Colon (tissue), 2 donors: ENCODE measurements around the gene KIF6.
"Not testable (repeated sequence)": the region's sequence is repeated elsewhere in the genome, so short reads cannot be mapped to it uniquely, and the experiment has no call there.

Experiments used
- FAIRE-seq: peaks from 2 replicates; lab custom pipeline; 2012; peaks lifted over from hg19 to GRCh38; lab: Jason Lieb, UNC
- donor health status: control.
- donor health status: control.

The KIF6 gene

DNA sequence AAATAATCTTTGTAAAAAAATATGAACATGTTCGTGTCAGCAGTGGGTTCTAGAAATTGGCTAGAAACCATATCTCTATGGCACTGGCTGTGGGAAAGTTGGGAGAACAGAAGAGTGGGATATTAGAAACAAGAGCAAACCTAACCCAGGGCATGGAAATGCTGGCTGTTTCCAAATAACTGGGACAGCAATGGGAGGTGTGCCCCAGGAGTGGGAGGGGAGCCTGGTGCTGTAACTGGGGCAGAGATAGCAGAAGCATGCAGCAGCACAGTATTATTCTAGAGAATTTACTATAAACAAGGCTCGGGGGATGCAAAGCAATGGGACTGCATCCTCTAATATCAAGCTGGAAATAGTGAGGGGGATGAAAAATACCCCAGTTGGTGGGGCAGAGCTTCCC lies 175.0 kb downstream of the KIF6 start:
- FAIRE-seq = no peak

DNA sequence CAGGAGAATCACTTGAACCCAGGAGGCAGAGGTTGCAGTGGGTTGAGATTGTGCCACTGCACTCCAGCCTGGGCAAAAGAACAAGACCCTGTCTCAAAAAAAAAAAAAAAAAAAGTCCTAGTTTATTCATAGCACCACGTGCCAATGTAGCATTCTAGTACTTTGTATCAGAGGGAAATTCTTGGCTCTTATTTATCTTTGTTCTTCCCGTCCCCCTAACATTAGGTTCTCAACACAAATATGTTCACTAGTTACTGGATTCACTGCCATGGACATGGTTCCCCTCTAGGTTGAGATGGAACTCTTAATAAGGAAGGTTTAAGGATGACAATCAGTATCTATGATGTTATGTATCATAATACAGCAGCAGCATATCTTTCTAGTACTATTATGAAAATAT lies 178.5 kb downstream of the KIF6 start:
- FAIRE-seq = no peak

DNA sequence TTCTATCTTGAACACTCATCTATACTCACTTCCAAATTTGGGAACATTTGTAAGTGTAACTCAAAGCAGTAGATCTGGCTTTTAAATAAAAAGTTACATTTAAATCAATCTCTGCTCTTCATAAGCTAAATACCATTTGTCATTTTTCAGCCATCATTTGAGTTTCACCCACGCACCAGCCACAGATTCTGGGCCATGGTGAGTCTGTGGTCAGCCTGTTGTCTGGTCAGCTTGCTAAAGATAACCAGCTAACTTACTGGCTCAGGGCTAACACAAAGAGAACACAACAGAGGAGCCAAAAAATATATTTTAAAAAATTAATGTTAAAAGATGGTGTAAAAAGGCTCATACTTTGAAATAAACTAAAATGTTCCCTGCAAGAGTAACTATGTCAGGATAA lies 181.3 kb downstream of the KIF6 start:
- FAIRE-seq = no peak

DNA sequence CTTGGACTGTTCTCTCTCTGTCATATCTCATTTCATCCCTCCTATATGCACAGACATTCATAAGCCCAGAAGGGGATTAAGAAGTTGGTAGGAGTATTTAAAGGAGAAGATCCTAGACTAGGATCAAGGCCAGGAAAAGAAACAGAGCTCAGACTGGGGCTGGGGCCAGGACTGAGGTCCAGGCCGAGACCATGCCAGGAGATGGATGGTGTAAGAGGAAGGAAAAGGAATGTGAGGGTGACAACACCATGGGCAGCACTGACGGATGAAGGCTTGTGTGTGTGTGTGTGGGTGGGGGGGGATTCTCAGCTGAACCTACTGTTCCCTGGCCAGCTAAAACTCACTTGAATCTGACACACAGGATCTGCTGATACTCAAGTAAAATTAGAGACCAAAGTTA lies 182.1 kb downstream of the KIF6 start:
- FAIRE-seq = no peak

DNA sequence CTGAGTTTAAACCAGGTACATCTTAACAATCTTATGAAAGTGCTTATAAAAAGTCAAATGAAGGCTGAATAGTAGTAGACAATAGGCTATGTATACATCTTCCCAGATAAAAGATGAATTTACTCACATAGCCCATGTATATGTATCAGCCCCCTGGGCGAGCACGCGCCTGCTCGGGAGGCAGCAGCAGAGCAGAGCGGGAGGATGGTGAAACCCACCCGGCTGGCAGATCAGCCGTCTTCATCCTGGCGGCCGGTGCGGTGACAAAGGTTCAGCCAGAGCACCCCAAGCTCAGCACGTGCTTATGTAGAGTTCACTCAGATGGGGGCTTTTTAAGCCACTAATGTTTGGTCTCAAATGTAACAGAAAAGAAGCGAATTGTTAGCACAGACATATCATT lies 184.8 kb downstream of the KIF6 start:
- FAIRE-seq = no peak

DNA sequence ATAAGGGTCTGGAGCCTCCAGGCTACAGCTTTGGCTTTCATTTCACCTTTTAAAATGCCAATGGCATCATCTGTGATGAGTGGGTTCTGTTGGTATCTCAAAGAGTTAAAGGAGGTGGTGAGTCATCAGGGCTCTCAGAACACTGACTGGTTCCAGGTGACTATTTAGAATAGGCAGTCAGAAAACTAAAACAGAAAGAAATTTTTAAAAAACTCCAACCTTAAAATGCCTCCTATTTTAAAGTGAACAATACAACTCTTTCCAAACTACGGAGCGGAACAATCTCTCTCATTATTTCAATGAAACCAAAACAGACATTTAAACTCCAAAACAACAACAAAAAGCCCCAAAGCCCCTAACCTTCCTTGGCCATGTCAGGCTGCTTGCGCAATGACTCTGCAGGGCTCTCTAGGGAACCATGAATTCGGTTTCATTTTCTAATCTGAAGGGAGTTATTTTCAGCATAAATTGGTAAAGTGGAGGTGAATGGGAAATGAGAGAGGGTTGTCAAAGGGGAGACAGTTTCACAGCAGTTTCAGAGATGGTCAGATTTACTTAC lies 194.9 kb downstream of the KIF6 start:
- no peak for FAIRE-seq

DNA sequence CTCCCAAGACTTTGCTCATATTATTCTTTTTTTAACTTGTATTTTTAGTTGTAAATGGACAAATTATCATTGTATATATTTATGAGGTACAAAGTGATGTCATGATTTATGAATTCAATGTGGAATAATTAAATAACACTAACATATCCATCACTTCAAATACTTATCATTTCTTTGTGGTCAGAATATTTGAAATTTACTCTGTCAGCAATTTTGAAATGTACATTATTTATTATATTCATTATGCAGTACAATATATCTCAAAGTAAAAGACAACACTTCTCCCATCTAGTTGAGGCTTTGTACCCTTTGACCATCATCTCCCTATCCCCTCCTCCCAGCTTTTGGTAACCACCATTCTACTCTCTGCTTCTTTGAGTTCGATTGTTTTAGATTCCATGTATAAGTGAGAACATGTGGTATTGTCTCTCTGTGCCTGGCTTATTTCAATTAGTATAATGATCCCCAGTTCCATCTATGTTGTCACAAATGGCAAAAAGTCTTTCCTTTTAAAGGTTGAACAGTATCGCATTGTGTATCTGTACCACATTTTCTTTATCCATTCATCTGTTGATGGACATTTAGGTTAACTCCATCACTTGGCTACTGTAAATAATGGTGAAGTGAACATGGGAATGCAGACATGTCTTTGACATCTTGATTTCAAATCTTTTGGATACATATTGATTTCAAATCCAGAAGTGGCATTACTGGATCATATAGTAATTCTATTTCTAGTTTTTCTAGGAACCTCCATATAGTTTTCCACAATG lies 197.2 kb downstream of the KIF6 start:
- no peak for FAIRE-seq

DNA sequence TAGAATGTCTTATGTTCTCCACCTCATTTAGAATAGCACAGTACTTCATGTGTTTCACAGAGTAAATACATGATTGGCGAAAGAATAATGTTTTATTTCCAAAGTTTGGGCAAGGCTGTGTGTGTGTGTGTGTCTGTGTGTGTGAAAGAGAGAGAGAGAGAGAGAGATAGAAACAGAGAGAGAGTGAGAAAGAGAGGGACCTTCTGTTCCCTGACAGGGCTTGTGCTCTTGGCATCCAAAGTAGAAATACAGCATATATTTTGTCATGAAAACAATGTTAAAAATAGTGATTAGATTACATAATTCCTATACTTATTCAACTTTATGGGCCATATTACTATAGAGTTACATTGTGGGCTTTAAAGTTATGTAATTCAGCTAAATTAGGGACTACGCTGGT lies 201.2 kb downstream of the KIF6 start:
- FAIRE-seq = no peak

DNA sequence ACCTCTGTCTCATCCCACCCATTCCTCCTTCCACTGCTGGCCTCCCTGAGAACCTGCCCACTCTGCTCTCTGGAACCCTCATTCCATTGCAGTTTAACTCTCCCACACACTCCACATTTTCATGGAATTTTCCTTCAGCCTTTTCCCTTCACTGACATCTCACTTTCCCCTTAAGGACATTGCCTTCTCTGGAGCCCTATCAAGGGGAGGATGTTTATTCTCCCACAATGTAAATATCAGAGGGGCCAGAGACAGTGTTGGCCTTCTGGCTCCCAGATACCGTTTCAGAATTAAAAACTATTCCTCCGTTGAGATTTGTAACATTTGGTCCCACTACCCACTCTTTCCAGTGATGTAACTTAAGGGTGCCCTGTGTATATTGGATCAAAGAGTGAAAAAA lies 203.2 kb downstream of the KIF6 start:
- no peak for FAIRE-seq

DNA sequence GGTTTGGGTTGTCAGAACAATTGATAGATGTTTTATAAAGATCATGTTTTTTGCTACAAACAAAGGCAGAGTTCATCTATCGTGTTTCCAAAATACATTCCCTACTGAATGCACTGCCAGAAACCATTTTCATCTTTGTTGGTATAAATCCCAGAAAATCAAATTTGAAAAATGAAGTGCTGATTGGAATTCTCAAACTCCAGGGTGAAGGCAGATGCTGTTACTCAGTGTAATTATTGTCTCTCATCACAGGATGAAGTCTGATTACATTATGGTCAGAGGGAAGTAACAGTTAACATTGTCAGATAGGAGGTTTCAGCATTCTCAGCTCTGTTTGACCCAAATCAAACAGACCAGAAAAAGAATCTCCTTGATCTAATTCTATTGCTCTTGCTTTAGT lies 204.3 kb downstream of the KIF6 start:
- FAIRE-seq = no peak

DNA sequence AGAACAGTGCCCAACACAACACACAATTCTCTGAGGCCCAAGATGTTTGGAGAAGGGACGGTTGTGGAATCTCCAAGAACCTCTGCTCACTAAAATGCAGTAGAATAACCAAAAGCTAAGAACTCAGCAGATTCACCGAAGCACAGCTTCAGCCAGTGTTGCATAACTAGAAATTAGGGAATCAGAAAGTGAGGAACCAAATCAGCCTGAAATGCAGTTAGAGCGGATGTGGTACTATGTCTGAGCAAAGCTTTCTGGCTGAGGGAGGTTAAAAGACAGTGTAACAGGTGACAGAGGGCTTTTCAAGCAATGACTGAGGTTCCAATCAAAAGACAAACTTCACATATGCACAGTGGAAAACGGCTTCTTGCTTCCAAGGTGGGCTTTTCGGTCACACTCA lies 204.8 kb downstream of the KIF6 start:
- no peak for FAIRE-seq

DNA sequence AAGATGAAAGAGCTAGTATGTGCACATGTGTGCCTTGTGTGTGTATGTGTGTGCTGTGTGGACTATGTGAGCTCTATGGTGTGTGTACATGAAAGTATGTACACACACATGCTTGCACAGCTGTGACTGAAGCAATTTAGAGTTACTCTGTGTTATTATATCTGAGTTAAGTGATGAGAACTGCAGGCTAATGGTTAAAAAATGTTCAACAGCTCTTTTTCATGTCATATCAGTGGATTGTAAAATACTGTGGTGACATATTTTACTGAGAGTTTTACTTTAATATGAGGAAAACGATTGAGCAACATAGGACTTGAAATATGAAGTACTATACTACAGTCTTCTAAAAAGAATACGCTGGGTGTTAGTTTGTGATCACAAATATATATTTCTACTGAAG lies 207.0 kb downstream of the KIF6 start:
- no peak for FAIRE-seq

DNA sequence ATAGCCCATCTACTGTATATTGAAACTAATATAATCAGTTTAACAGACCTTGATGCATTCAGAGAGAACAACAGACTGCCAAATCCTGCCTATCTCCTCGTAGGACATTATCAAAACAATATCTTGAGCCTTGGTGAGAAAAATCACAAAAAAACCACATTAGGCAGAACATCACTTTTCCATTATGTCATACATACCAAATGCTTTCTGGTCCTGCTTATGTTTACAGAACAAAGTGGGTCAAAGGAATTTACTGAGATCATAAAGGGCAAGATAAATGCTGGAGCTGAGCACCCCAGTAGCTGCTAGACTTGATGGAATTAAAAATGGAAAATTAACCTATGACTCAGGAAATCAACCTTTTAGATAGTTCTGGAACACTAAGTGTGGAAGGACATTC lies 207.5 kb downstream of the KIF6 start:
- FAIRE-seq = no peak

DNA sequence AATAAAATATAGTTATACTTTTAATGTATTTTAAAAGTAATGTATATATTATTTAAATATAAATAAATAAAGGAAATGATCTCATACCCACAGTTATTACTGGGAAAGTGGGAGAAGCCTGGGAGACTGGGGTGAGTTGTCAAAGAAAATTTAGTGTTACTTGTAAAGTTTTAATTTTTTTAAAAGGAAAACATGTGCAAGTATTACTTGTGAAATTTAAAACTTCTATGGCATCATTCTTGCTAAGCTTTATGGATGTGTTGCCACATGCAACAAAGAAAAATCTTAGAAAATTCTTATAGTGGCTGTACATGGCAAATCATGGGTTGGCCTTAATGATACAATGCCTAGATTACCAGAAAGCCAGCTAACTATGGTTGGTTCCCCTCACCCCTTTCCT lies 208.7 kb downstream of the KIF6 start:
- FAIRE-seq = no peak

DNA sequence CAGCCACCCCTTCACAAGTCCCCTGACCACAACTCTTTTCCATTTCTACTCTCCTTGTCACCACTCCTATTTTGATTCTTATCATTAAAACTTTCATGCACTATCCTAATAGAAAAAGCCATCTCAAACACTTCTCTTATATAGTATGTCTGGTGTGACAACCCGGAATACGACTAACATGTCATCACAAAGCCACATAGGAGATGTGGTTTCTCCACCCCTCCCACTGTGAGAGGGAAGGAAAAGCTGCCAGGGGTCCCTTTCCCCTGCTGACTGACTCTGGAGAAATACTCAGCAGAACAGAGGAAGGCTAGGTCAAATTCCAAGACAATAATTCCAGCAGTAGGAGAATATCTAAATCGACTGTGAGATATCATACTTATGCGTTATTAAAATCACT lies 209.7 kb downstream of the KIF6 start:
- no peak for FAIRE-seq

DNA sequence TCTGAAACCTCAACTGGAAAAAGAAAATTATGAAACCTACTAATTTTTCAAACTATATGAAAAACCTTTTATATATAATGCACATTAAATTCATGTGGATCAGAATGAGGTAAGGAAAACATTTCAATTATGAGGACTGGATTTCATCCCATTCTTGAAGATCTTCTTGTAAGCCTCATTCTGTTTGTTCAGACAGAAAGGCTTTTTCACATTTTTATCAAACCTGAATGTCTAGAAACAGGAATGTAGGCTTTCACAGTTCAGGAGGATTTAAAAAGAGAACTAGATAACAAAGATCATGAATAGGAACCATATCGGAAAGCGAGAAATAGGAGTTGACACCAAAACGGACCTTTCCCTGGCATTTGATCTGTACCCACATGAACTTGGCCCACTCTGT lies 210.2 kb downstream of the KIF6 start:
- no peak for FAIRE-seq

DNA sequence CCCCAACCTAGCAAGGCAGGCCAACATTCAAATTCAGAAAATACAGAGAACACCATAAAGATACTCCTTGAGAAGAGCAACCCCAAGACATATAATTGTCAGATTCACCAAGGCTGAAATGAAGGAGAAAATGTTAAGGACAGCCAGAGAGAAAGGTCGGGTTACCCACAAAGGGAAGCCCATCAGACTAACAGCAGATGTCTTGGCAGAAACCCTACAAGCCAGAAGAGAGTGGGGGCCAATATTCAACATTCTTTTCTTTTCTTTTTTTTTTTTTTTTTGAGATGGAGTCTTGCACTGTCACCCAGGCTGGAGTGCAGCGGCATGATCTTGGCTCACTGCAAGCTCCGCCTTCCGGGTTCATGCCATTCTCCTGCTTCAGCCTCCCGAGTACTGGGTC lies 215.4 kb downstream of the KIF6 start:
- FAIRE-seq = not testable (repeated sequence)

DNA sequence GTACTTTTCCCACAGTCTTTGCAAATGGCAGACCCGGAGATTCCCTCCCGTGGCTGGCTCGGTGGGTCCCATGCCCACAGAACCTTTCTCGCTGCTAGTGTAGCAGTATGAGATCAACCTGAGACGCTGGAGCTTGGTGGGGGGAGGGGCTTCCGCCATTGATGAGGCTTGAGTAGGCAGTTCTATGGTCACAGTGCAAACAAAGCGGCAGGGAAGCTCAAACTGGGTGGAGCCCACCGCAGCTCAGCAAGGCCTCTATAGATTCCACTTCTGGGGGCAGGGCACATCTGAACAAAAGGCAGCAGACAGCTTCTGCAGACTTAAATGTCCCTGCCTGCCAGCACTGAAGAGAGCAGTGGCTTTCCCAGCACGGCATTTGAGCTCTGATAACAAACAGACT lies 216.7 kb downstream of the KIF6 start:
- no peak for FAIRE-seq

DNA sequence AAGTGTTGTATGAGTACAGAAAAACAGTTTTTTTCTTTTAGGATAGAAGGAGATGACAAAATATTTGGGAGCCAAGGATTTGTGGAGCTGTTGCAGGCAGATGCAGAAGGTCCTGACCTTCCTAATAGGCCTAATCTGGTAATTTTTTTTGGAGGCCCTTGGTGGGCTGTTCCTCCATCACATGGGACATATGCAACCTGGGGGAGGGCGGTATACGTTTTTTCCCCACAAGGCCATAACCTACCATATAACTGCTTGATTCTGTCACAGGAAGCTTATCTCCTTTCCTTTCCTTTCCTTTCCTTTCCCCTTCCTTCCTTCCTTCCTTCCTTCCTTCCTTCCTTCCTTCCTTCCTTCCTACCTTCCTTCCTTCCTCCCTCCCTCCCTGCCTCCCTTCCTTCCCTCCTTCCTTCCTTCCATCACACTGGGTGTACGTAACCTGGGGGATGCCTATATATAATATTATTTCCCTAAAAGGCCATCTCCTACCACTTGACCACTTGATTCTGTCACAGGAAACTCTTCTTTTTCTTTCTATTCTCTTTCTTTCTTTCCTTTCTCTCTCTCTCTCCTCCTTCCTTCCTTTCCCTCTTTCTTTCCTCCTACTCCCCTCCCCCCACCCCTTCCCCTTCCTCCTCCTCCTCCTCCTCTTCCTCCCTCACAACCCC lies 217.7 kb downstream of the KIF6 start:
- FAIRE-seq = no peak

DNA sequence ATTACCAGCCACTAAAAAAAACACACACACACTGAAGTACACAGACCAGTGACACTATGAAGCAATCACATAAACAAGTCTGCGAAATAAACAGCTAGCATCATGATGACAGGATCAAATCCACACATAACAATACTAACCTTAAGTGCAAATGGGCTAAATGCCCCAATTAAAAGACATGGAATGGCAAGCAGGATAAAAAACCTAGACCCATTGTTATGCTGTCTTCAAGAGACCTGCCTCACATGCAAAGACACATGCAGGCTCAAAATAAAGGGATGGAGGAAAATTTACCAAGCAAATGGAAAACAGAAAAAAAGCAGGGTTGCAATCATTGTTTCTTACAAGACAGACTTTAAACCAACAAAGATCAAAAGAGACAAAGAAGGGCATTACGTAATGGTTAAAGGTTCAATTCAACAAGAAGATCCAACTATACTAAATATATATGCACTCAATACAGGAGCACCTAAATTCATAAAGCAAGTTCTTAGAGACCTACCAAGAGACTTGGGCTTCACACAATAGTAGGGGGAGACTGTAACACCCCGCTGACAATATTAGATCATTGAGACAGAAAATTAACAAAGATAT lies 222.7 kb downstream of the KIF6 start:
- not testable (repeated sequence) for FAIRE-seq

DNA sequence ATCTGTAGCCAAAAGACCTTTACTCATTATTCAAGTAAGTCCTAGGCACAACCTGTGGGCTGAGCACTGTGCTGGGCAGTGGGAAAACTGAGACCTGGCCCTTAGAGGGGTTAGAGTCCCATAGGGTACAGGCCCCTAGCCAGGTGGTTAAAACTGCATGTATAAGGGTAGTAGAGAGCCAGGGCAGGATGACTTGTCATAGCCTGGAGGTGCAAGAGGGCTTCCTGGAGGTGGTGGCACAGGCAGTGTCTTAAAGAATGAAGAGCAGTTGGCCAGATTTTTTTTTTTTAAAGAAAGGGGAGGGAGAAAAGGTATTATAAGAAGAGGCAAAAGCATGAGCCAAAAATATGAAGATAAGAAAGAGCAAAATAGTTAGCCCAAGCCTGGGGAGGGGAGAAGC lies 226.2 kb downstream of the KIF6 start:
- no peak for FAIRE-seq

DNA sequence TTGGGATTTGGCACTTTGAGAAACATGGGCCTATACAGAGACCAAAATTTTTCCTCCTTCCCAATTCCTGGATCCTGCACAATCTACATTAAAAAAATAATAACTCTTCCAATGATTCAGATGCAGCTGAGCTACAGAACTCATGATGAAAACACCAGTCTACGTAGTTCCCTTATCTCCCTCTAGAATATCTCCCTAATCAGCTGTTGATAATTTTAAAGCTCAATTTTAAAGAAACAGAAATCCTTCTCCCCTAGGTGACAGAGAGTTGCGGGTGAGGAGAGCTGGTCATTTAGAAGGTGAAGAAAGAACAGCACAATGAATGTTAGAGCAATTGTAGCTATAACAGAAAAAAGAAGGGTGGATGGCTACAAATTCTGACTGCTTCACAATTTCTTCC lies 227.1 kb downstream of the KIF6 start:
- no peak for FAIRE-seq

DNA sequence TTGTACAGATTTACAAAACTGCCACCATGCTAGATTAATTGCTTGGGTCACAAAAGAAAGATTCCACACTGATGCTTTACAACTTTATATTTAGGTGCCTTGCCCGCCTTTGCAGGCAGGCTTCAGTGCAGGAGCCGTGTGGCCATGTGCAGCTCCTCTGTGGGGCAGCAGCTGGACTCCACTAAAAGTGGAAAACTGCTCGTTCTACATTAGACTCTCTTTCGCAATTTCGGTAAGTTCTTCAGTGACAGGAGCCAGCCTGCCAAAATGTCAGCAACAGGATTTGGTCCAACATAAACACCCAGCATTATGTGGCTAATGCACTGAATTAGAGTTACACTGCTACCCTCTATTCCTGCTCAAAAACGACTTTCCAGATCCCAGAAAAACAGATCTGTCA lies 228.3 kb downstream of the KIF6 start:
- no peak for FAIRE-seq
